Parietal lobe (tissue), 2 donors: ENCODE measurements around the gene ADM5. TPM values are rescaled to one million over a fixed set of nuclear protein-coding genes. Genes with fewer than 3 reads are reported as not detected.

Experiments used
- small RNA-seq: library from RNA; depleted of rRNA; stranded (forward); fragments of <200 nt; gene quantifications from one replicate; pipeline ENCODE3, GENCODE V24; 2014; ENCODE audit warnings: low replicate concordance
- total RNA-seq: library from RNA; depleted of rRNA; stranded (reverse); fragments of >200 nt; gene quantifications from one replicate; pipeline ENCODE4 v1.2.3, GENCODE V29; 2014

The ADM5 gene
- total RNA-seq = 1.9 TPM

GRCh38 chr19:49689133-49690078, at the start of gene ADM5:
TSS of gene ADM5 (plus strand) at chr19:49689594. CDS start at chr19:49689838, 244 bp downstream.

GRCh38 chr19:49640113-49640898, 49.1 kb upstream of the ADM5 start, which contains the start of gene RRAS:
TSS of gene RRAS (minus strand) at chr19:49640143. CDS start at chr19:49640098, 45 bp downstream.

GRCh38 chr19:49641688-49642491, 47.5 kb upstream of the ADM5 start, which contains the start of gene SCAF1:
TSS of gene SCAF1 (plus strand) at chr19:49642209. CDS start at chr19:49645027, 2,818 bp downstream.

GRCh38 chr19:49665351-49666119, 23.9 kb upstream of the ADM5 start, which contains the start of the genes BCL2L12 and IRF3:
TSS of gene BCL2L12 (plus strand) at chr19:49665933. CDS start at chr19:49666693, 760 bp downstream.
TSS of gene IRF3 (minus strand) at chr19:49665857. CDS start at chr19:49664838, 1,019 bp downstream.

GRCh38 chr19:49677231-49677900, 12.0 kb upstream of the ADM5 start, which contains the start of gene PRMT1:
TSS of gene PRMT1 (plus strand) at chr19:49677271. CDS start at chr19:49677281, 10 bp downstream.

GRCh38 chr19:49690656-49691242, 1.4 kb downstream of the ADM5 start, which contains the start of gene CPT1C:
TSS of gene CPT1C (plus strand) at chr19:49691116. CDS start at chr19:49692253, 1,137 bp downstream.

Small RNAs within 50 kb of the gene (small RNA-seq; reads per million reads assigned to genes)
- gene MIR5088 = not detected

Other genes starting within 250 kb of the ADM5 start
- 36.6 TPM for gene SLC17A7, start 248.1 kb upstream of the ADM5 start, total RNA-seq
- gene PIH1D1, start 237.8 kb upstream of the ADM5 start, total RNA-seq = 62.9 TPM
- 7.5 TPM for gene ALDH16A1, start 236.4 kb upstream of the ADM5 start, total RNA-seq
- not detected for gene FLT3LG, start 215.4 kb upstream of the ADM5 start, total RNA-seq
- gene RPL13A, start 202.0 kb upstream of the ADM5 start, total RNA-seq = 2,146 TPM
- gene RPS11, start 193.2 kb upstream of the ADM5 start, total RNA-seq = 4,186 TPM
- gene FCGRT, start 176.9 kb upstream of the ADM5 start, total RNA-seq = 11.6 TPM
- 4.7 TPM for gene RCN3, start 161.6 kb upstream of the ADM5 start, total RNA-seq
- gene NOSIP, start 109.0 kb upstream of the ADM5 start, total RNA-seq = 32.9 TPM
- 0.94 TPM for gene PRRG2, start 108.3 kb upstream of the ADM5 start, total RNA-seq
- 15.3 TPM for gene PRR12, start 98.4 kb upstream of the ADM5 start, total RNA-seq
- gene RRAS, start 49.5 kb upstream of the ADM5 start, total RNA-seq = 0.94 TPM
- 18.8 TPM for gene SCAF1, start 47.4 kb upstream of the ADM5 start, total RNA-seq
- 11.3 TPM for gene IRF3, start 23.7 kb upstream of the ADM5 start, total RNA-seq
- gene BCL2L12, start 23.7 kb upstream of the ADM5 start, total RNA-seq = not detected
- 243 TPM for gene PRMT1, start 12.3 kb upstream of the ADM5 start, total RNA-seq
- 58.5 TPM for gene CPT1C, start 1.5 kb downstream of the ADM5 start, total RNA-seq
- gene TSKS, start 73.7 kb downstream of the ADM5 start, total RNA-seq = not detected
- 70.7 TPM for gene AP2A1, start 77.4 kb downstream of the ADM5 start, total RNA-seq
- gene FUZ, start 123.7 kb downstream of the ADM5 start, total RNA-seq = 20.0 TPM
- 31.3 TPM for gene MED25, start 128.7 kb downstream of the ADM5 start, total RNA-seq
- 183 TPM for gene PTOV1, start 161.6 kb downstream of the ADM5 start, total RNA-seq
- gene PNKP, start 178.0 kb downstream of the ADM5 start, total RNA-seq = 51.0 TPM
- gene AKT1S1, start 187.8 kb downstream of the ADM5 start, total RNA-seq = 5.9 TPM
- gene TBC1D17, start 188.1 kb downstream of the ADM5 start, total RNA-seq = 14.4 TPM
- gene IL4I1, start 207.3 kb downstream of the ADM5 start, total RNA-seq = not detected
- 9.1 TPM for gene ATF5, start 239.6 kb downstream of the ADM5 start, total RNA-seq
- 26.0 TPM for gene NUP62, start 239.9 kb downstream of the ADM5 start, total RNA-seq